Panc1 (cell line): ENCODE data around the gene DCLK2. TPM values are rescaled to one million over a fixed set of nuclear protein-coding genes. Genes with fewer than 3 reads are reported as not detected.

Experiments used
- ATAC-seq: fragments of 200-7000 bp; cut with Tn5 transposase; 2 replicates; pipeline ENCODE4 v1.9.1; 2020; ENCODE audit warnings: mild to moderate bottlenecking, moderate library complexity
- BruUV-seq: library from RNA; stranded (reverse); fragments of 400-500 nt; replicated peaks from 2 replicates; lab custom pipeline; 2021; lab: Mats Ljungman, UMichigan
- CTCF ChIA-PET: fragments of 300-600 bp; sonication (Branson Sonifier 250); formaldehyde crosslinking; loops from one replicate; lab custom pipeline; 2022; ENCODE audit warnings: antibody characterized with exemption; lab: Charles Lee
- POLR2A ChIA-PET: fragments of 300-600 bp; sonication (Branson Sonifier 250); formaldehyde crosslinking; loops from one replicate; lab custom pipeline; 2022; ENCODE audit warnings: antibody characterized with exemption; lab: Charles Lee
- DNase-seq: peaks from one replicate; pipeline ENCODE4 v3.0.0-alpha.2; 2010; ENCODE audit warnings: low read depth, low spot score
- H3K27ac ChIP-seq: 2 replicates; pipeline ENCODE4 v1.5.1; 2011; ENCODE audit warnings: mild to moderate bottlenecking, low read length, inconsistent platforms
- H3K27me3 ChIP-seq: fragments of 200-500 bp; sonication (Bioruptor generic); 2 replicates; pipeline ENCODE4 v1.6.0; 2014; ENCODE audit warnings: low read length, inconsistent platforms; ENCODE audit not compliant: control insufficient read depth, insufficient read depth
- H3K36me3 ChIP-seq: fragments of 200-500 bp; sonication (Bioruptor generic); 2 replicates; pipeline ENCODE4 v1.5.1; 2014; ENCODE audit warnings: inconsistent platforms, mild to moderate bottlenecking, low read length, moderate library complexity; ENCODE audit not compliant: control insufficient read depth, insufficient read depth
- H3K4me1 ChIP-seq: 2 replicates; pipeline ENCODE4 v1.5.1; 2011; ENCODE audit warnings: inconsistent platforms, mild to moderate bottlenecking, low read length, moderate library complexity; ENCODE audit not compliant: control insufficient read depth, insufficient read depth
- H3K4me3 ChIP-seq, 2 experiments: 2 replicates each; pipeline ENCODE4 v1.5.1; 2011 to 2012; ENCODE audit warnings: low read depth in 2 of 2, low read length in 2 of 2, mild to moderate bottlenecking in 2 of 2, inconsistent platforms in 1 of 2, moderate library complexity in 1 of 2
- H3K9me3 ChIP-seq: fragments of 200-500 bp; sonication (Bioruptor generic); 2 replicates; pipeline ENCODE4 v1.5.1; 2014; ENCODE audit warnings: low read depth, mild to moderate bottlenecking, inconsistent platforms, low read length, moderate library complexity; ENCODE audit not compliant: control insufficient read depth, insufficient read depth
- POLR2AphosphoS5 ChIP-seq: IDR thresholded peaks from 2 replicates; pipeline ENCODE4 v1.6.1; 2012; ENCODE audit warnings: mild to moderate bottlenecking, low read depth, low read length, moderate library complexity
- SIN3A ChIP-seq: IDR thresholded peaks from 2 replicates; pipeline ENCODE4 v1.6.1; 2012; ENCODE audit warnings: low read depth, mild to moderate bottlenecking, low read length, moderate library complexity, borderline replicate concordance; ENCODE audit not compliant: insufficient read depth
- TCF7L2 ChIP-seq: IDR thresholded peaks from 2 replicates; pipeline ENCODE4 v1.6.1; 2011; ENCODE audit warnings: mild to moderate bottlenecking, low read depth, low read length, inconsistent platforms
- in situ Hi-C: cut with HindIII; loops from 2 replicates; pipeline ENCODE4 v1.10.0; 2016; ENCODE audit warnings: low sequenced_read_pairs, low pct_unique_long_range_greater_than_20kb
- intact Hi-C: fragments of 100-400 bp; cut with micrococcal nuclease; formaldehyde crosslinking; loops from one replicate; pipeline ENCODE4 v1.10.0; 2022; ENCODE audit not compliant: unreplicated experiment
- total RNA-seq: library from RNA; stranded (reverse); gene quantifications from one replicate; pipeline ENCODE4 v1.2.1, GENCODE V29; 2021; ENCODE audit not compliant: unreplicated experiment
- TF ChIP-seq, protein P1 (sequence below): fragments of 450-650 bp; IDR thresholded peaks from 2 replicates; pipeline ENCODE4 v1.5.1; 2017; ENCODE audit warnings: mild to moderate bottlenecking
- TF ChIP-seq, protein P2 (sequence below), 2 experiments: IDR thresholded peaks; 2 replicates each; pipeline ENCODE4 v1.6.1; 2011 to 2012; ENCODE audit warnings: low read depth in 2 of 2, control low read depth in 1 of 2, low read length in 1 of 2, mild to moderate bottlenecking in 1 of 2, moderate library complexity in 1 of 2; ENCODE audit not compliant: insufficient read depth in 1 of 2

The DCLK2 gene
- total RNA-seq, 1 experiment from 2014 or later: 9.5 TPM

DNA sequence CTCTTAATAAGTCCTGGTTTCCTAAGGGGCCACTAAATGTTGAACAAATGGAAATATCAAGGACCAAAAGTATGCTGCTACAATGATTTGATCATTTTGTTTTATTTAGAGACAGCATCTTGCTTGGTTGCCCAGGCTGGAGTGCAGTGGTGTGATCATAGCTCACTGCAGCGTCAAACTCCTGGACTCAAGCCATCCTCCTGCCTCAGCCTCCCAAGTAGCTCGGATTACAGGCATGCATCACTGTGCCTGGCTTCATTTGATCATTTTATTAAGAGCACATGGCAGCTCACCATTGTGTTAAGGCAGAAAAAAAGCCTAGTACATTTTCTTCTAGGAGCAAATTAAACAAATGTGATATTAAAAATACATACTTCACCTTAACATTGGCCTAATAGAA, 52.7 kb downstream of the DCLK2 start:
- 0 out of 2 replicates have a peak overlapping the region, but pooled peaks have one; percentile 34 for H3K27ac ChIP-seq
- in situ Hi-C loops: no loop called here
- H3K27me3 ChIP-seq: no peaks in the 10 kb centered on the region
- no peaks in the 10 kb centered on the region for H3K9me3 ChIP-seq
- ATAC-seq (no peak), DNase-seq (no peak)
- no TSS peak for BruUV-seq
- H3K36me3 ChIP-seq: no peaks in the 10 kb centered on the region
- CTCF ChIA-PET: no interaction called here
- intact Hi-C loops: no loop called here
- no peak overlapping the region for H3K4me3 ChIP-seq
- TF ChIP-seq, protein P1, sequence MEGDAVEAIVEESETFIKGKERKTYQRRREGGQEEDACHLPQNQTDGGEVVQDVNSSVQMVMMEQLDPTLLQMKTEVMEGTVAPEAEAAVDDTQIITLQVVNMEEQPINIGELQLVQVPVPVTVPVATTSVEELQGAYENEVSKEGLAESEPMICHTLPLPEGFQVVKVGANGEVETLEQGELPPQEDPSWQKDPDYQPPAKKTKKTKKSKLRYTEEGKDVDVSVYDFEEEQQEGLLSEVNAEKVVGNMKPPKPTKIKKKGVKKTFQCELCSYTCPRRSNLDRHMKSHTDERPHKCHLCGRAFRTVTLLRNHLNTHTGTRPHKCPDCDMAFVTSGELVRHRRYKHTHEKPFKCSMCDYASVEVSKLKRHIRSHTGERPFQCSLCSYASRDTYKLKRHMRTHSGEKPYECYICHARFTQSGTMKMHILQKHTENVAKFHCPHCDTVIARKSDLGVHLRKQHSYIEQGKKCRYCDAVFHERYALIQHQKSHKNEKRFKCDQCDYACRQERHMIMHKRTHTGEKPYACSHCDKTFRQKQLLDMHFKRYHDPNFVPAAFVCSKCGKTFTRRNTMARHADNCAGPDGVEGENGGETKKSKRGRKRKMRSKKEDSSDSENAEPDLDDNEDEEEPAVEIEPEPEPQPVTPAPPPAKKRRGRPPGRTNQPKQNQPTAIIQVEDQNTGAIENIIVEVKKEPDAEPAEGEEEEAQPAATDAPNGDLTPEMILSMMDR: no peak
- TF ChIP-seq POLR2AphosphoS5 (no peak), SIN3A (no peak), TCF7L2 (no peak)
- TF ChIP-seq, protein P2, sequence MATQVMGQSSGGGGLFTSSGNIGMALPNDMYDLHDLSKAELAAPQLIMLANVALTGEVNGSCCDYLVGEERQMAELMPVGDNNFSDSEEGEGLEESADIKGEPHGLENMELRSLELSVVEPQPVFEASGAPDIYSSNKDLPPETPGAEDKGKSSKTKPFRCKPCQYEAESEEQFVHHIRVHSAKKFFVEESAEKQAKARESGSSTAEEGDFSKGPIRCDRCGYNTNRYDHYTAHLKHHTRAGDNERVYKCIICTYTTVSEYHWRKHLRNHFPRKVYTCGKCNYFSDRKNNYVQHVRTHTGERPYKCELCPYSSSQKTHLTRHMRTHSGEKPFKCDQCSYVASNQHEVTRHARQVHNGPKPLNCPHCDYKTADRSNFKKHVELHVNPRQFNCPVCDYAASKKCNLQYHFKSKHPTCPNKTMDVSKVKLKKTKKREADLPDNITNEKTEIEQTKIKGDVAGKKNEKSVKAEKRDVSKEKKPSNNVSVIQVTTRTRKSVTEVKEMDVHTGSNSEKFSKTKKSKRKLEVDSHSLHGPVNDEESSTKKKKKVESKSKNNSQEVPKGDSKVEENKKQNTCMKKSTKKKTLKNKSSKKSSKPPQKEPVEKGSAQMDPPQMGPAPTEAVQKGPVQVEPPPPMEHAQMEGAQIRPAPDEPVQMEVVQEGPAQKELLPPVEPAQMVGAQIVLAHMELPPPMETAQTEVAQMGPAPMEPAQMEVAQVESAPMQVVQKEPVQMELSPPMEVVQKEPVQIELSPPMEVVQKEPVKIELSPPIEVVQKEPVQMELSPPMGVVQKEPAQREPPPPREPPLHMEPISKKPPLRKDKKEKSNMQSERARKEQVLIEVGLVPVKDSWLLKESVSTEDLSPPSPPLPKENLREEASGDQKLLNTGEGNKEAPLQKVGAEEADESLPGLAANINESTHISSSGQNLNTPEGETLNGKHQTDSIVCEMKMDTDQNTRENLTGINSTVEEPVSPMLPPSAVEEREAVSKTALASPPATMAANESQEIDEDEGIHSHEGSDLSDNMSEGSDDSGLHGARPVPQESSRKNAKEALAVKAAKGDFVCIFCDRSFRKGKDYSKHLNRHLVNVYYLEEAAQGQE (IDR thresholded peaks at IDR 0.05; ENCODE audit: insufficient read depth in 1 of 2, low read depth in 2 of 2, low read length in 1 of 2): no peak
- peaks cover 23% of the 10 kb centered on the region for H3K4me1 ChIP-seq
- POLR2A ChIA-PET: no interaction called here

DNA sequence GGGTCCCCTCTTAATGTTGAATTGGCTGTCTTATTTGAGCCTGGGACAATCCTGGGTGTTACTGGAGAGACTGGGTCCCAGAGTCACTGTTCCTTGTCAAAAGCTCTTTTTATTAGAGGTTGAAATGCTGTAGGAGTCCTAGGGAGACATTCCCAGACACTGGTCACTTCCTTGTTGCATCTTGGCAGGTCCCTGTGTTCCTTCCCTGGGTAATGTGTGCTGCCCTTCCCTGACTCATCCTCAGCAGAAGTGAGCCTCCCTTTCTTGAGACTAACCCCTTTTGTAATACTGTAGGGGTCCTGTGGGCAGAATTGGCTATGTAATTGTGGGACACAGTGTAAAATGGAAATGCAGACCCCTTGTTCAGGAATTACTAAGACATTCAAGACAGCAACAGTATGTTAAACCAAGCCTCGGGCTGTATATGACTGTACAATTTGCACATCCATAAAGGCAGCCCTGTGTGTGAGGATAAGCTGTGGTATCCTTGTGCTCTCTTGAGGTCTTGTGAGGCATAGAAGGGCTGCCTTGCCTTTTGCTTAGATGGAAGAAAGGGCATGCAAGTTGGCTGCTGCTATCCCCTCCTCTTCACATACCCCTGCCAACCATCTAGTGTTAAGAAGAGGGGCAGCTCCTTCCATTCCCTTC, 53.5 kb downstream of the DCLK2 start:
- DNase-seq: no peak
- Histone ChIP-seq H3K4me1 (peaks cover 21% of the 10 kb centered on the region), H3K4me3 (no peak overlapping the region), H3K36me3 (no peaks in the 10 kb centered on the region), H3K9me3 (no peaks in the 10 kb centered on the region), H3K27ac (peak overlapping the region; percentile 34; the same call in 1 of the 2 replicates), H3K27me3 (no peaks in the 10 kb centered on the region)
- no TSS peak for BruUV-seq
- TF ChIP-seq, protein P1: 0 out of 2 replicates have a peak, but pooled peaks have one; percentile 7
- no peak for TF ChIP-seq TCF7L2
- no peak; the same call in 1 of the 2 replicates for ATAC-seq
- POLR2A ChIA-PET: no interaction called here
- intact Hi-C loops: no loop called here
- CTCF ChIA-PET: no interaction called here
- in situ Hi-C loops: no loop called here
